22Rv1 (cell line): ENCODE results near the gene XXYLT1.

ENCODE experiments used
- CTCF ChIP-seq: fragments of 450-650 bp; IDR thresholded peaks from 2 replicates; pipeline ENCODE4 v1.5.1; 2017; ENCODE audit warnings: mild to moderate bottlenecking
- ZFX ChIP-seq: fragments of 450-650 bp; IDR thresholded peaks from 2 replicates; pipeline ENCODE4 v1.6.1; 2017; ENCODE audit warnings: antibody characterized with exemption, borderline replicate concordance

GRCh38 chr3:195165265-195165609, 105.7 kb downstream of the XXYLT1 start:
- TF ChIP-seq CTCF (no peak), ZFX (no peak)
